Measurements from ENCODE around the gene SH3BP5.

Gene SH3BP5

GRCh38 chr3:15266510-15267376 lies 65.6 kb downstream of the SH3BP5 start:
- H3K4me3 ChIP-seq (ENCODE audit: low read depth, low read length) = no peak overlapping the region
- no peak for DNase-seq (ENCODE audit: low read depth)
- no peak for TF ChIP-seq CTCF (IDR thresholded peaks at IDR 0.05; ENCODE audit: low read depth, low read length, missing control alignments)

- no peak overlapping the region for H3K4me3 ChIP-seq (ENCODE audit: low read depth, low read length)
- no peak for DNase-seq (ENCODE audit: low read depth)
- TF ChIP-seq CTCF (IDR thresholded peaks at IDR 0.05; ENCODE audit: low read depth, low read length, missing control alignments) = no peak
These were observed 66.5 kb downstream of the SH3BP5 start for GRCh38 chr3:15265655-15266509.

- TF ChIP-seq CTCF (IDR thresholded peaks at IDR 0.05; ENCODE audit: low read depth, low read length, missing control alignments) = no peak
- no peak for DNase-seq (ENCODE audit: low read depth)
These were observed 67.9 kb downstream of the SH3BP5 start for GRCh38 chr3:15264486-15264885.

GRCh38 chr3:15263926-15264325 lies 68.5 kb downstream of the SH3BP5 start:
- no peak for TF ChIP-seq CTCF (IDR thresholded peaks at IDR 0.05; ENCODE audit: low read depth, low read length, missing control alignments)
- no peak overlapping the region for H3K4me3 ChIP-seq (ENCODE audit: low read depth, low read length)
- no peak for DNase-seq (ENCODE audit: low read depth)

More at GRCh38 chr3:15264486-15264885, 67.9 kb downstream of the SH3BP5 start:
- H3K4me3 ChIP-seq (ENCODE audit: low read depth, low read length) = no peak overlapping the region

GRCh38 chr3:15263120-15263519 lies 69.3 kb downstream of the SH3BP5 start:
- DNase-seq (ENCODE audit: low read depth) = no peak
- H3K4me3 ChIP-seq (ENCODE audit: low read depth, low read length) = no peak overlapping the region
- no peak for TF ChIP-seq CTCF (IDR thresholded peaks at IDR 0.05; ENCODE audit: low read depth, low read length, missing control alignments)

- no peak for DNase-seq (ENCODE audit: low read depth)
- no peak for TF ChIP-seq CTCF (IDR thresholded peaks at IDR 0.05; ENCODE audit: low read depth, low read length, missing control alignments)
These were observed 70.4 kb downstream of the SH3BP5 start for GRCh38 chr3:15262021-15262420.

More at GRCh38 chr3:15262021-15262420, 70.4 kb downstream of the SH3BP5 start:
- no peak overlapping the region for H3K4me3 ChIP-seq (ENCODE audit: low read depth, low read length)

All from GM12864 (cell line).